GM19043 (cell line): ENCODE results near the gene PPP1R7.

Experiments
- ATAC-seq: cut with Tn5 transposase; IDR thresholded peaks from one replicate; pipeline ENCODE4 v1.9.1; 2021; ENCODE audit warnings: low read depth; ENCODE audit not compliant: unreplicated experiment

The PPP1R7 gene

DNA sequence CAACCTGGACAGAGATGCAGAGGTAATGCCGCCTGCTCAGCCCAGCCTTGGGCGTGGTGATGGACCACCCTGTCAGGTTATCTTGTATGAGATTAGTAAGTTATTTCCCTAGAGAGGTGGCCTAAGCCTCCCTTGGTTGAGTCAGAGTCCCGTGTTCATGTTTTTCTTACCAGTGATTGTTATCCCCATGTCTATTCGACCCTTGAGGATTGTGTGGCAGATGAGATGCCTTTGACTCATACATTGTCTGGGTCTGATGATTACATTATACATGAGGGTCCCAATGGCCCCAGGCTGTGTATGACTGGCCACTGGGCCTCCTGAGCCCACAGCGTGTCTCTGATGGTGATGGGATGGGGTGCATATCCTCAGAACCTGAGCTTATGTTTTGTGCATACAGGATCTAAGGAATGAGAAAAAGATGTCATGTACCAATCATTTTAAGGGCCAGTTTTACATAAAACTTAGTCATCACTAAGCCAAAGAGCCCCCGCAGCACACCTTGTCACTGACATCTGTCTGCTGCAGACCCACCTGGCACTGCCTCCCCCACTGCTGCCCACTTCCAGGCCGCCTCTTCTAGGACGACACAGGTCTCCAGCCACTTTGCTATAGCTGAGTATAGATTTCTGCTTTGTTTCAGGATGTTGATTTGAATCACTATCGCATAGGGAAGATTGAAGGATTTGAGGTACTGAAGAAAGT, 7.7 kb downstream of the PPP1R7 start:
- no peak for ATAC-seq

DNA sequence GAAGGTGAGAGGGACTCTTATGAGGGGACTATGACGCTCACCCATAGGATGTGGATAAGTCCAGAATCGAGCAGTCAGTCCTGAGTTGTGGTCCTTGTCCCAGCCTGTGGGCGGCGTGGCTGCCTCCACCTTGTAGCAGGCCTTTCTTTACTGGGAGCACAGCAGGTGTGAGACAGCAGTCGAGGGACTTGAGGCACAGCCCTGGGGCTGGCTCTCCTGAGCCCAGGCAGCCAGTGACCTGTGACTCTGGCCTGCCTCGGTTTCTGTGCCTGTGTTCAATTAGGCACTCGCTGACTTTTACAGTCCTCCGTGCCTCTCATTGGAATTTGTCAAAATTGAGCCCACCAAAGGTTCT, 8.3 kb downstream of the PPP1R7 start:
- ATAC-seq = no peak

GRCh38 chr2:241159116-241159515, 8.8 kb downstream of the PPP1R7 start:
- ATAC-seq = no peak

- no peak for ATAC-seq
These were observed 10.1 kb downstream of the PPP1R7 start for GRCh38 chr2:241160318-241160717.

- no peak for ATAC-seq
These were observed 11.5 kb downstream of the PPP1R7 start for GRCh38 chr2:241161646-241162281.

GRCh38 chr2:241163601-241164118, 13.4 kb downstream of the PPP1R7 start:
- ATAC-seq = no peak

DNA sequence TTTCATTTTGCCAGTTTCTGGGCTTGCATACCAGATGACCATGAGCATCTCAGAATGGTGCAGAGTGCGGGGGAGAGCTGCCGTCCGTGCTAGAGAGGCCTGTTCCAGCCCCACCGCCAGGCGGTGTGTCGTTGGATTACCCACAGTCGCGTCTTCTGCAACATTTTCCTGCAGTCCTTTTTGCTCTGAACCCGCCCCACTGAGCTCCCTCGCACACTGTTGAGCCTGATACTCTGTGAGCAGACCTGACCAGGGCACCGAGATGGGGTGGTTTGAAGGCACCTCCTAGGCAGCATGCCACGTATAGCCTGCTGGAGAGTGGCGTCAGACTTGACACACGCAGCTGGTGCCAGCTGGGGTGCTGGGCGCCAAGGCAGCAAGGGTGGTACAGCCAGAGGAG, 18.1 kb downstream of the PPP1R7 start:
- ATAC-seq = no peak

DNA sequence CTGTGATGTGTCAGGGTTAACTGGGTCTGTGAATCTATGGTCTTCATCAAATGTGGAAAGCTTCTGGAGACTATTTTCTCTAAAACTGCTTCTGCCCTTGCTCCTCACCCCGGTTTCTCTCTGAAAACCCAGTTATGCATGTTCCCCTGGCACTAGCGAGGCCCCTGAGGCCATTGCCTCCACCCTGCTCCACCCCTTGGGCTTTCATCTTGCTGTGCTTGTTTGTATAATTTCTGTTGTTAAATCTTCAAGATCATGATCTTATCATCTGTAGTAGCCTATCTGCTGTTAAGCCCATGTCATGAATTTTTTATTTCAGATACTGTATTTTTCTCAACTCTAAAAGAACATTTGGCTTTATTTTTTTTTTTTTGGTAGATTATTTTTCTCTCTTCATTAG, 23.3 kb downstream of the PPP1R7 start:
- no peak for ATAC-seq

- no peak for ATAC-seq
These were observed 27.5 kb downstream of the PPP1R7 start for GRCh38 chr2:241177526-241178334.

- ATAC-seq = no peak
These were observed 28.7 kb downstream of the PPP1R7 start for GRCh38 chr2:241178961-241179360.

DNA sequence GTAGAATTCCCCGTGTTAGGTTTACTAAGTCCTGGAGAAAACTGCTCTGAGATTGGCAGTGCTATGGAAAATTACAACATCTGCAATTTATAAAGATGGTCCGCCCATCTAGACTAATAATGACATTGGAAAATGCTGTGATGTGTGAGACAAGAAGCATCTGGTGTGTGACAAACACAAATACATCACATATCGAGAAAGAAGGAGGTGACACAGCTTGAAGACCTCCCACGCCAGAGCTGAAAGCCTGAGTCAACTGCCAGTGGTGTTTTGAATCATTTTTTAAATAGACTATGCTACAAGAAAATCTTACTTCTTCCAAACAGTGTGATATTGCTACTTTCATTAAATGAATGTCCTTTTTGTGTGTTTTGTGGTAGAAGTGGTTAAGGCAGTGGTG, 29.6 kb downstream of the PPP1R7 start:
- no peak for ATAC-seq

GRCh38 chr2:241180495-241180894, 30.2 kb downstream of the PPP1R7 start:
- ATAC-seq = no peak

- no peak for ATAC-seq
These were observed 31.9 kb downstream of the PPP1R7 start for GRCh38 chr2:241182126-241182525.

GRCh38 chr2:241182531-241183133, 32.4 kb downstream of the PPP1R7 start:
- no peak for ATAC-seq

DNA sequence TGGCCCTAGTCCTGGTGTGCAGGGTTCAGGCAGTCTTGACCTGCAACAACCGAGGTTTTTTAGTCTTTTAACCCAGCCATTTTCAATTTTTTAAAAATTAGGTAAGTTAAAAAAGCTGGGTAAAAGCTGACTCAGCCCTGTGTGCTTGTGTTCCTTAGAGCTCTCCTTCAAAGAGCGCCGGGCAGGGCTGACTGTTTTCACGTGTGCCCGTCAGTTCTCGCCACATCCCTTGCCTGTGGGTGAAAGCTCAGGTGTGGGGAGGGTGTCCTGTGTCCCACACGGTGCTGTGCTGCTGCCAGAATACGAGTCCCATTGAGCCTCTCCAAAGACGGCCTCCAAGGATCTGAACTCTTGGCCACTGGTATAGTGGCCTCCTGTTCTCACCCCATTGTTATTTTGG, 33.0 kb downstream of the PPP1R7 start:
- ATAC-seq = no peak

DNA sequence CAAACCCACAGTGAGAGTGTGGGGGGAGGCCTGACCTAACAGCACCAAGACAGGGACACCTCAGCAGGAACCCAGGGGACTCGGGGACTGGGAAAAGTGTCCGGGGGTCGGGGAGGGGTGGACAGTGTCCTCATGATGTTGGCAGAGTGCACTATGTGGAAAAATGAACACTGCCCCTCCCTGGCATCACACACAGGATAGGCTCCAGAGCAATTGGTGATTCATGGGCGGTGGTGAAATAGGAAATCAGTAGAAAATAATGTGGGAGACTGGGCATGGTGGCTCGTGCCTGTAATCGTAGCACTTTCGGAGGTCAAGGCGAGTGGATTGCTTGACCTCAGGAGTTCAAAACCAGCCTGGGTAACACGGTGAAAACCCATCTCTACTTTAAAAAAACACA, 34.6 kb downstream of the PPP1R7 start:
- ATAC-seq = no peak

DNA sequence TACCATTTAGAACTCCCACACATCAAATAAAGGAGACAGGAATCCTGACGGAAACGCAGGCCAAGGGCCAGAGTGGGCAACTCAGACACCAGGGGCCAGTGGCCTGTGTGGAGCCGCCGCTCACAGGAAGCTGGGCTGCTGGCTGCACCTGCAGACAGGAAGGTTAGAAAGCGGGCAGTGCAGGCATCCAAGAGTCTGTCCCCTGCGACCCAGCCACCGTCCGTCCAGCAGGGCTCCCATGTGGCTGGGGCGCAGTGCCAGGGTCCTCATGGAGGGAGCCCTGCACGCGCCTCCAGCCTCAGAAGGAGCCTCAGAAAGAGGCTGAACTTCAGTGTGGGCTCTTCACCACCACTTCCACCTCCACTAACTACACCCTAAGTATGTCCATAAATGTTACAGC, 35.7 kb downstream of the PPP1R7 start:
- no peak for ATAC-seq

DNA sequence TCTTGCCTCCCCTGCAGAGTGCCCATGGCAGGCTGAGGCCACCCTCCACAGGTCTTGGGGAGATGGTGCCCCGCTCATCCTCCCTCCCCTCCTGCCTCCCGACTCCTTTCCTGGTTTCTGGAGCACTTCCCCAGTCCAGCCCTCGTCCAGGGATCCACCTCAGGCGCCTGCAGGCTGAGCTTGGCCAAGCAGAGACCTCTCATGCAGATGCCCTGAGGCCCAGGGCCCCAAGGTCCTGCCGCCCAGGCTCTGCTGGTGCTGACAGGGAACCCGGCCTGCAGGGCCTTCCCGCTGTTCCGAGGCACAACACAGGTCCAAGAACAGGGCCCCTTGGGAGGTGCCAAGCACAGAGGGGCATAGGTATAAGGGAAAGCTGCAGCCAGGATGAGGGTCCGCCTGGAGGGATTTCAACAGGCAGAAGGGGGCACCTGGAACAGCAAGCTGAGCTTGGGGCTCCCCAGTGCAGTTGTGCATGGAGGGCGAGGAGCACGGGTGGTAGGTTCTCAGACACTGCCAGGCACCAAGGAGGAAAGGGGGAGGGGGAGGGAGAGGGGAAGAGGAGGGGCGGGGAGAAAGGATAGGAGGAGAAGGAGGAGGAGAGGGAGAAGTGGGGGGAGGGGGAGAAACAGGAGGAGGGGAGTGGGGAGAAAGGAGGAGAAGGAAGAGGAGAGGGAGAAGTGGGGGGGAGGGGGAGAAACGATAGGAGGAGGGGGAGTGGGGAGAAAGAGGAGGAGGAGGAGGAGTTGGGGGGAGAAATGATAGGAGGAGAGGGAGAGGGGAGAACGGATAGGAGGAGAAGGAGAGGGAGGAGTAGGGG, 37.0 kb downstream of the PPP1R7 start:
- ATAC-seq = no peak

DNA sequence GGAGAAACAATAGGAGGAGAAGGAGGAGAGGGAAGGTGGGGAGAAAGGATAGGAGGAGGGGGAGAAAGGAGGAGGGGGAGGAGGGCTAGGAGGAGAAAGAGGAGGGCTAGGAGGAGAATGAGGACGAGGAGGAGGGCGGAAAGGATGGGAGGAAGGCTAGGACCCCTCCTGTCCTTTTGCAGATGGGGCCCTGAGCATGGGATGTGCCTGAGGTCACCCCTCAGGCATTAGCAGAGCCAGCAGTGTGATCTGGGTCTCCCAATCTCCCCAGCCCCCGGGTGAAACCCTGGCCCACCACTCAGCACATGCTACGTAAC, 37.6 kb downstream of the PPP1R7 start:
- ATAC-seq = no peak

DNA sequence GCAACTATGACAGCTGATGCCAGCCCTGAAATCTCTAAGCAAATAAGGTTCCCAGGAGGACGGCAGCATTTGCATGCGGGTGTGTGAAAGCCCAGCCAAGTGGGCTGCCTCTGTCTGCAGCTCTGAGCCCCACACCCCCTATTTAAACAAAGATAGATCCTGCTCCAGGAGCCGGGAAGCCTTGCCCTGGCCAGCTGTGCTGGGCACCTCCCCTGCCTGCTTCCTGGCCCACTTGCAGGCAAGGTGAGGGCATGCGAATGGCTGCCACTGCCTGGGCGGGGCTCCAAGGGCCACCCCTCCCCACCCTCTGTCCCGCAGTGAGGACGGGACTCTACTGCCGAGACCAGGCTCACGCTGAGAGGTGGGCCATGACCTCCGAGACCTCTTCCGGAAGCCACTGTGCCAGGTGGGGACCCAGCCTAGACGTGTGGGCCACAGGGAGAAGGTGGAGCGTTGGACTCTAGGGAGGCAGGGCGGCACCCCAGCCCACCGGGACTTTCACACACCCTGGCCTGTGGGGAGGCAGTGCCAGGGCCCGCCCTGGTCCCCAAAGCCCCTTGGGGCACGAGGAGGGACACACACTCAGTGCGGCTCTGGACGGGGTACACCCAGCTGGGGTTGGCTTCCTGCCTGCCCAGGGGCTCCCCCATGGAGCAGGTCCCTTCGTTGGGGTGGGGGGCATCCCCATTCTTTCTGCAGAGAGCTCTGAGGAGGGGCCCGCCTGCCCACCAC, 38.3 kb downstream of the PPP1R7 start, which contains the start of gene ANO7:
Gene ANO7 (plus strand): TSS at position 317 of the 732 bp plus-strand sequence. CDS start 1,387 bp downstream, outside the sequence.
- ATAC-seq = no peak
